Activated CD4-positive, alpha-beta T cell treated with anti-CD3 and anti-CD28 coated beads, Interleukin-2, amount 50 U/mL, for 4 hours (primary cell): ENCODE results near the gene CXXC5.
"Not testable (repeated sequence)": the region's sequence is repeated elsewhere in the genome, so short reads cannot be mapped to it uniquely, and the experiment has no call there.

ENCODE experiments used
- DNase-seq, 2 experiments: peaks; one replicate each; pipeline ENCODE4 v3.0.0-alpha.2; 2020

CXXC5 gene

DNA sequence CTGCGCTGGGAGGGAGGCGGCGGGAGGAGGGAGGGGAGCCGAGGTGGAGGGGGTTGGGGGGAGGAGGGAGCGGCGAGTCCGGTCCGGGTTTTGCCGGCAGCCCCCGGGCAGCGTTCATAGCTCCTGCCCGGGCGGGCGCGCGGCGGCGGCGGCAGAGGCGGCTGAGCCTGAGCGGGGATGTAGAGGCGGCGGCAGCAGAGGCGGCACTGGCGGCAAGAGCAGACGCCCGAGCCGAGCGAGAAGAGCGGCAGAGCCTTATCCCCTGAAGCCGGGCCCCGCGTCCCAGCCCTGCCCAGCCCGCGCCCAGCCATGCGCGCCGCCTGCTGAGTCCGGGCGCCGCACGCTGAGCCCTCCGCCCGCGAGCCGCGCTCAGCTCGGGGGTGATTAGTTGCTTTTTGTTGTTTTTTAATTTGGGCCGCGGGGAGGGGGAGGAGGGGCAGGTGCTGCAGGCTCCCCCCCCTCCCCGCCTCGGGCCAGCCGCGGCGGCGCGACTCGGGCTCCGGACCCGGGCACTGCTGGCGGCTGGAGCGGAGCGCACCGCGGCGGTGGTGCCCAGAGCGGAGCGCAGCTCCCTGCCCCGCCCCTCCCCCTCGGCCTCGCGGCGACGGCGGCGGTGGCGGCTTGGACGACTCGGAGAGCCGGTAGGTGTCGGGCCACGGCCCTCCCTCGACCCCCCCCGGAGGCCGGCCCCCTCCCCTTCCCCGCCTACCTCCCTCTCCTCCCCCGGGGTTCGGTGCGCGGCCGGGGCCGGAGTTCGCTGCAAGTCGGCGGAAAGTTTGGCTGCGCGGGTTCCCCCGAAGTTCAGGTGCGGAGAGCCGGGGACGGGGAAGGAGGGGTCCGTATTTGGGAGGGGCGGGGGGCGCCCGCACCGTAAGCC is at the start of gene CXXC5:
Gene CXXC5 (plus strand): TSS at position 145 of the 877 bp plus-strand sequence. CDS start 32,175 bp downstream, outside the sequence.
- peak; percentile 30 to 37 for DNase-seq

DNA sequence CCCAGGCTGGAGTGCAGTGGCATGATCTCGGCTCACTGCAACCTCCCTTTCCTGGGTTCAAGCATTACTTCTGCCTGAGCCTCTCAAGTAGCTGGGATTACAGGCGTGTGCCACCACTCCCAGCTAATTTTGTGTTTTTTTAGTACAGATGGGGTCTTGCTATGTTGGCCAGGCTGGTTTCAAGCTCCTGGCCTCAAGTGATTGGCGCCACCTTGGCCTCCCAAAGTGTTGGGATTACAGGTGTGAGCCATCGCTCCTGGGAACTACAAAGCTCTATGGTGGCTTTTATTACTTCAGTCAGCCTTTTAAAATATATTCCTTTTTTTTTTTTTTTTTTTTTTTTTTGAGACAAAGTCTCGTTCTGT is 49.6 kb upstream of the CXXC5 start:
- not testable (repeated sequence) for DNase-seq

DNA sequence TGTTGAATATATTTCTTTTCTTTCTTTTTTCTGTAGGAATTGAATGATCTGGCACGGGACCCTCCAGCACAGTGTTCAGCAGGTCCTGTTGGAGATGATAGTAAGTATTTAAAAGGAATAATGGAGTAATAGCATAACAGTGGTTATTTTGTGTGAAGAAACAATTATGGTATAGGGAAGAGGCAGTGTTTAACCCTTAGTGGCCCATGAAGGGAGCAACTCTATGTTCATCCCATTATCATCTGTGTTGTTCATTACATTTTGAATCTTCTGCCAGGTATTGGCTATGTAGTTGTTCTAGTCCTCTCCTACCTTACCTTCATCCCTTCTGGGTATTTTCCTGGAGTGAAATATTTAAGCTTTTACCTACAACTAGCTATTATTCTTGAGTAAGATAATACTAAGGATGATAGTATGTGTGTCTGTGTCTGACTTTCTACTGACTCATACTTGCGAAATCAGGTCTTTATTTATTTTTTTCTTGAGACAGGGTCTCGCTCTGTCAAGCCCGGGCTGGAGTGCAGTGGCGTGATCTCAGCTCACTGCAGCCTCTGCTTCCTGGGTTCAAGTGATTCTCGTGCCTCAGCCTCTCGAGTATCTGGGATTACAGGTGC is 47.7 kb upstream of the CXXC5 start:
- DNase-seq = no peak

DNA sequence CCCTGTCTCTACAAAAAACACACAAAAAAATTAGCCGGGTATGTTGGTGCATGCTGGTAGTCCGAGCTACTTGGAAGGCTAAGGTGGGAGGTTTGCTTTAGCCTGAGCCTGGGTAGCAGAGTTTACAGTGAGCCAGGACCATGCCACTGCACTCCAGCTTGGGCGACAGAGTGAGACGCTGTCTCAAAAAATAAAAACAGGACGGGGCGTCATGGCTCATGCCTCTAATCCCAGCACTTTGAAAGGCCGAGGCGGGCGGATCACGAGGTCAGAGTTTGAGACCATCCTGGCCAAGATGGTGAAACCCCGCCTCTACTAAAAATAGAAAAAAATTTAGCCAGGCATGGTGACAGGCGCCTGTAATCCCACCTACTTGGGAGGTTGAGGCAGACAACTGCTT is 46.7 kb upstream of the CXXC5 start:
- DNase-seq = no peak

DNA sequence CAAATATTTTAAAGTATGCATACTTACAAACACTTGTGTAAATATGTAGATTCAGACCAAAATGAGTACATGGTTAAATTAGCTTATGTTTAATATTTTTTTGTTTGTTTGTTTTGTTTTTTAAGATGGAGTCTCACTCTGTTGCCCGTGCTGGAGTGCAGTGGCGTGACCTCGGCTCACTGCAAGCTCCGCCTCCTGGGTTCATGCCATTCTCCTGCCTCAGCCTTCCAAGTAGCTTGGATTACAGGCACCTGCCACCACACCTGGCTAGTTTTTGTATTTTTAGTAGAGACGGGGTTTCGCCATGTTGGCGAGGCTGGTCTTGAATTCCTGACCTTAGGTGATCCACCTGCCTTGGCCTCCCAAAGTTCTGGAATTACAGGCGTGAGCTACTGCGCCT is 46.2 kb upstream of the CXXC5 start:
- not testable (repeated sequence) for DNase-seq

DNA sequence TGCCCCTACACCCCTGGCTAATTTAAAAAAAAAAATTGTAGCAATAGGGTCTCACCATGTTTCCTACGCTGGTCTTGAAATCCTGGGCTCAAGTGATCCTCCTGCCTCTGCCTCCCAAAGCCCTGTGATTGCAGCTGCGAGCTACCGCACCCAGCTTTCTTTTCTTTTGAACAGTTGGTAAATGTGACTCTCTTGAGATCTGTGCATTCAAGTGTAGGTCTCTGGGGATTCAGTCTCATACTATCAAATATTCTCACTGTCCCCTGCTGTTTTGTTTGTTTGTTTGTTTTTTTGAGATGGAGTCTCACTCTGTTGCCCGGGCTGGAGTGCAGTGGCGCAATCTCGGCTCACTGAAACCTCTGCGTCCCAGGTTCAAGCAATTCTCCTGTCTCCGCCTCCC is 42.3 kb upstream of the CXXC5 start:
- no peak for DNase-seq

DNA sequence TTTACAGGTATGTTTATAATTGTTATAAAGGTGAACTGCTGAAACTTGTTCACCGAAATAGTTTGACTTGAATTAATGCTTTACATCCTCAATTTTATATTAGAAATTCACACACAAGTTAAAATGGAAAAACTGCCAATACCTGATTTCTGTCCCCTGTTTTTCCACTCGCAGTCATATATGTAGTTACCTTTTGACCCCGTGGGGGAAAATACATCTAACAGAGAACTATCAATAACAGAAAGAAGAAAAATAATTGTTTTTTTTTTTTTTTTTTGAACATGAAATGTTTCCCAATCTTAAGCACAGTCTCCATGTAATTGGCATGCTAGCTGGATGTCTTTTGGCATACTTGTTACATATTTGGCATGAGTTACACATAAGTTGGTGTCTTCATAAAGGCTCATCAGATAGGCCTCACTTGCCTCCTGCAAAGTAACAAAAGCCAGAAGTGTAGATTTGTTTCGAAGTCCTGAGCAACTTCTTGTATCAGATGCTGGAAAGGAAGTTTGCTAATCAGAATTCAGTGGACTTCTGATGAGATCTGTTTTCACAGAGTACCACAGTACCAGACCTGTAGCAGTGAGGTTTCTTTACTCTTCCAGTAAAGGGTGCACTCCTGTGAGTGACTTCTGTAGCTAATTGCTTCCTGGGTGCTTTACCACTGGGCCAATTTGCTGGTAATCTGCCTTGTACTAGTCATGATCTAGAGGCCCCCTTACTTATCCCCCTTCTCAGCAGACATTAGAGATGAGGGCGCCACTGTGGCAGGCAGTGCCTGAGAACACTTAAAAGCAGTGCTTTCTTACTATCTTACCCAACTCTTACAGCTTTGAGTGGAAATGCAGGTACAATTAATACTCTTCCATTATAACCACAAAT is 36.2 kb upstream of the CXXC5 start:
- DNase-seq = no peak

DNA sequence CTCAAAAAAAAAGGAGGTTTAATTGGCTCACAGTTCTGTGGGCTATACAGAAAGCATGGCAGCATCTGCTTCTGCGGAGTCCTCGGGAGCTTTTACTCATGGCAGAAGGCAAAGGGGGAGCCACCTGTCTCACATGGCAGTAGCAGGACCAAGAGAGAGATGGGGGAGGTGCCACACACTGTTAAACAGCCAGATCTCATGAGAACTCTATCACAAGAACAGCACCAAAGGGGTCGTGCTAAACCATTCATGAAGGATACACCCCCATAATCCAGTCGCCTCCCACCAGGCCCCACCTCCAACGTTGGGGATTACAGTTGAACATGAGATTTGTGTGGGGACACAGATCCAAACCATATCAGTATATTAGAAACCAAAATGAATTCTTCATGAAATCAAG is 28.3 kb upstream of the CXXC5 start:
- no peak for DNase-seq

DNA sequence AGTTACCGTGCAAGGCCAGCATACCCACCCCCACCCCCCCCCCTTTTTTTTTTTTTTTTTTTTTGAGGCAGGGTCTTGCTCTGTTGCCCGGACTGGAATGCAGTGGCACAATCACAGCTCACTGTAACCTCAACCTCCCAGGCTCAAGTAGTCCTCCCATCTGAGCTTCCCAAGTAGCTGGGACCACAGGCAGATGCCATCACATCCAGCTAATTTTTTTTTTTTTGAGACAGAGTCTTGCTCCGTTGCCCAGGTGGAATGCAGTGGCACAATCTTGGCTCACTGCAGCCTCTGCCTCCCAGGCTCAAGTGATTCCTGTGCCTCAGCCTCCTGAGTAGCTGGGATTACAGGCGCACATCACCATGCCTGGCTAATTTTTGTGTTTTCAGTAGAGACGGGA is 22.8 kb upstream of the CXXC5 start:
- DNase-seq = not testable (repeated sequence)

DNA sequence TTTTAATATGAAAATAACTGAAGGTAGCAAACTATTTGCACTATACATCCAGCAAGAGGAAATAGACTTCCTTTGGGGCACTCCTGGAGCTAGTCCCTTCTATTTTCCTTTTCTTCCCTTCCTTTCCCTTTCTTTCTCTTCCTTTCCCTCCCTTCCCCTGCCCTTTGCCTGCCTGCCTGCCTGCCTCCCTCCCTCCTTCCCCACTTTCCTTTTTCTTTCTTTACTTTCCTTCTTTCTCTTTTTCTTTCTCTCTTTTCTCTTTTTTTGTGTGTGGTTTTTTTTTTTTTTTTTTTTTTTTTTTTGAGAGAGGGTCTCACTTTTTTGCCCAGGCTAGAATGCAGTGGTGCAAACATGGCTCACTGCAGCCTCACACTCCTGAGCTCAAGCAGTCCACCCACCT is 17.3 kb upstream of the CXXC5 start:
- no peak for DNase-seq

DNA sequence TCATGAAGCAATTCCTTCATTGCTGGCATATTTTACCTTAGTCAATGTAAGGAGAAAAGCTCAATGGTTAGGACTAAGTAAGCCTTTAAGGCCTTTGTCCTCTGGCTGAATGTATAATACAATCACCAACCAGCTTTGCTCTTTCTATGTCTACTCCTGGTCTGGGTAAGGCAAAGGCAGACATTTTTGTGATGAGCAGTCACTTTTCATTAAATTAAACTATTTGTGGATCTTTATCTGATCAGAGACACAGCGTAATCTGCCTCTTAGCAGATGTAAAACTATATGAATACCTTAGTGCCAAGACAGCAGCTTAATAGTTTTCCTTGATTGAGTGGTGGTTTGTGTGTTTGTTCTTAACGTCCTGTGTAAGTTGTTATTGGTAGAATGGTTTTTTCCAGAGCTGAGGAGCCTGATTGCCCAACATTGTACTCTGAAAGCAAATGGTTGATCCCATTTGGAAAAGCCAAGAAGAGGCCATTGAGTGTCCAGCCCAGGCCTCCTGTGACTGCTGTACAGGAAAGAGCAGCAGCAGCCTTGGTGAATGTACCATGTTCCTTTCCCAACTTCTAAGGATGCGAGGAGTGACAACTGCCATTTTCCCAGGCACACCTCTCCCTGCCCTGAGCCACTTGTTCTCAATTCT is 16.5 kb upstream of the CXXC5 start:
- DNase-seq = no peak

DNA sequence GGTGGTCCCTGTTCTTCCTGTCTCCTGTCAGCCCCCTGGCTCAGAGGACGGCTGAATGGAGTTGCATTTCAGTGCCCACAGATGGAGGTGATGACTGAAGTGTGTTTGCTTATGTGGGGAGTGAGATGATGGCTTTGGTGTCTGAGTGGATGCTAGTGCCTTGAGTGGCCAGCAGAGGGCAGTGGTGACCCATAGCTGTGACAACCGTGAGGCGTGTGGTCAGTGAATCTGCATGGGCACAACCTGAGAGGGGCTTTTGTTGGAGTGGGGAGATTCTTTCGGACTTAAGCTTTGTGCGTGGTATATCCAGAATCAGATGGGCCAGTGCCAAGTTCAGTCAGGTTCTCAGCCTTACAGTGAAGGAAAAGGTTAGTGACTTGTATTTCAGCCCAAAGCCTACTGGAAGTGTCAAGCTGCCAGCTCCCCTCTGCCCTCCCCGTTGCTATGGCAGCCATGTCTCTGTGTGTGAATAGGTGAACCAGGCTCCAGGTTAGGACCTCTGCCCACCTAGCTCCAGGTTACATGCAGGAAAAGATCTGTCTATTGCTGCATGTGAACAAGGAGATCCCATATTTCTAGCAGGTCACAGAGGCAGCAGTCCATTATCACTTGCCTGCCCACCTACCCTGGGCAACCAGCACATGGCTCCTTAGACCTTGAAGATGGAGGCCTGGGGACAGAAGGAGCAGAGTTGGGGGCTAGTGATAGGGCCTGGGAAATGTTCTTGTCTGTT is 14.7 kb upstream of the CXXC5 start:
- peak; percentile 46 to 58 for DNase-seq

DNA sequence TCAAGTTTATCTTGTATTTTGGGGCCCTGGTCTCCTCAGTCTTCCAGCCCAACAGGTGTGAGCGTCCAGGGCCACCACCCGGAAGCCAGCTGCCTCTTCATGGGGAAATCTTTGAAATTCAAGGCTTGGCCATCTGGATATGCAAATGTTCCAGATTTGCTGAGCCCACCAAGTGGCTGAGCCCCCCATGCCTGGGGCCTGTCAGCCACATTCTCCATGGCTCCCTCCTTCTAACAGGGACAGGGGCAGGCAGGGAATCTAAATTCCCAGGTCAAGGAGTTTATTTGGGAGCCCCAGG is 14.2 kb upstream of the CXXC5 start:
- DNase-seq = no peak

DNA sequence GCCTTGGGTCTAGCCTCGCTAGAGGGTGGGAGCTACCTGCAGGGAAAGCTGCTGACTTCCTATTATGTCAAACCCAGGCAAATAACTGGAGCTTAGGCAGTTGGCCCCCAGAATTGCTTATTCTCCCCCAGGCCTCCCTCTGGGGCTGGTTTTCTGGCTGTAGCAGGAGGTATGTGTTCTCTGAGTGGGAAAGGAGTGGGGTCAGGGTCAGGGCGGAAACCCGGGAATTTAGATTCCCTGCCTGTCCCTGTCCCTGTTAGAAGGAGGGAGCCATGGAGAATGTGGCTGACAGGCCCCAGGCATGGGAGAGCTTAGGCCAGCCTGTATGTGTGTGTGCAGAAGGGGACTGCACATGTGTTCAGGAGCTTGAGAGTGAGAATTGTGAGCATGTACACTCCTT is 13.6 kb upstream of the CXXC5 start:
- DNase-seq = no peak

DNA sequence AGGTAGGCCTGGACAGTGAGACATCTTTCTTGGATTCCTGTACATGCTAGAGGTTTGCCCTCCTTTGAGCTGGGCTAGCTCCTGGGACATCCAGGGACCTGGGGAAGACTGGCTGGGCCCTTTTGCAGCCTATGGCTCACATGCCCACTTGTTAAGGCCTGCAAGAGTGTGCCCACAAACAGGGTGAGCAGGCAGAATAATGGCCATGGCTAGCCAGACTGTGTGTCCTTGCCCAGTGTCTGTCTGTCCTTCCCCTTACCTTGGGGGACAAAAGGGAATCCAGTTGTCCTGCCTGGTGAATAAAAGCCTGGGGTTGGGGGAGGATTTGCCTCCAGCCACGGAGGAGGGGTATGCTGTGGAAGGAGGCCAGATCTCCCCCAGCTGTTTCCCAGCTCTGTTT is 13.0 kb upstream of the CXXC5 start:
- DNase-seq = no peak

DNA sequence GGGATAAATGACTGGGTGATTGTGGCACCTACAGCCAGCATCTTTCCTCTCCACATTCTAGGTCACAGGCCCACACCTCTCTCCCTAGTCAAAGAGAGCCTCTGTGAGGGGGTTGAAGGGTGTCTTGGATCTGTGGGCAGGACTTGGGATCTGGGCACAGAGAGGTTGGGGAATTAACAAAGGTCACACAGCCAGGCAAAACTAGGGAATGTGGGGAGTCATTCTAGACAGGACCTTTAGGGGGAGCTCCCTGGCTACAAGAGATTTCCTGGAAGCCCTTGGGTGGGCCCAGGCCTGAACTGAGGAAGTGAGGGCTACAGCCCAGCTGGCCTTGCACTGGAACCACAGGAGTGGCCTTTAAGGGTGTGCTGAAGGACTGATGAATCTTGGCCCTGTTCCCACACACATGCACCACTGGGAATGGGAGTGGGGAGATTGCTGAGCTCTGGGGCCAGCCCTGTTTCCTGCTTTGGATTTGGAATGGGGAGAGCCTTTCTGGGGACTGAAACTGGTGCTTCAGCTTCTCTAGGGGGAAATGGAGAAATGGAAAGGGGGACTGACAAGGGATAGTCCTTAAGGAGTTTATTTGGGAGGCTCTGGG is 12.4 kb upstream of the CXXC5 start:
- no peak for DNase-seq

DNA sequence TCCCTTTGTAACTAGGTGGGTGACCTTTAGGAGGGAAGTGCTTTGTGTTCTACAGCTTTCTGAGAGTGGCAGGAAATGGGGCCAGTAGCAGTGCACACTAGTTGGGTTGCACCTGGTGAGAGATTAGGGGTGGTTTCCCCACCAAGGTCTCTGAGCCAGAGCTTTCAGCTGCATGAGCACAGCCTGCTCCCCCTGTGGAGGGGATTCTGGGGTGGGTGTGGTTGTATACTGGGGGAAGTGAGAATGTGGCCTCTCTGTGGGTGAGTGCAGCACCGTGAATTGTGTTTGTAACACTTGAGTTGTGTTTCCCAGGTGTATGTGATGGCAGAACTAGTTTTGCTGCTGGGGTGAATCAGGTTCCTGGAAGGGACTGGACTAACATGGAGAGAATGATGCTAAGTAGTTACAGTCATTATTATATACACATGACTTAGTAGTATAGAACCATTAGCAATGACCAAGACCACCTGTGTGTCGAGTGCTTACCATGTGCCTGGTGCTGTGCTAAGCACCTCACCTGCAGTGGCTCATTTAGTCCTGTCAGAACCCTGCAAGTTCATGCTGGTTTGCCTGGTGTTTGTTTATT is 11.8 kb upstream of the CXXC5 start:
- DNase-seq = peak in 1 of 2 experiments; percentile 18

DNA sequence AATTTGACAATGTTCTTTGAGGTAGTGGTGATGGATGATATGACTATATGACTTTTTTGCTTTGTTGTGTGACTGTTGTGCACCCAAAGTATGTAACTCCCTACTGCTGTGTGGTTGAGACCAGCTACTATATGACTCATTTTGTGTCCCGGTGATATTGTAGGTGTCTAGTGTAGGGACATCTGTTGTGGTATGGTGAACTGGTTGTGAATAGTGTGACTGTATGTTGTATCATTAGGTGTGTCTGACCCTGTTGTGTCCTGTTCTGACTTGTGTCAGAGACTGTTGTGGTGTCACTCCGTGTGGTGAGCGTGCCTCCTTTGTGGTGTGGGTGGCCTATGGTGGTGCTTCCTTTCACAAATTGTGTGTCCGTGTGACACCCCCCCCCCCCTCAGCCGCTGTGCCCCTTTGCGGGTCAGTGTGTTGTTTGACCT is 11.2 kb upstream of the CXXC5 start:
- no peak for DNase-seq

DNA sequence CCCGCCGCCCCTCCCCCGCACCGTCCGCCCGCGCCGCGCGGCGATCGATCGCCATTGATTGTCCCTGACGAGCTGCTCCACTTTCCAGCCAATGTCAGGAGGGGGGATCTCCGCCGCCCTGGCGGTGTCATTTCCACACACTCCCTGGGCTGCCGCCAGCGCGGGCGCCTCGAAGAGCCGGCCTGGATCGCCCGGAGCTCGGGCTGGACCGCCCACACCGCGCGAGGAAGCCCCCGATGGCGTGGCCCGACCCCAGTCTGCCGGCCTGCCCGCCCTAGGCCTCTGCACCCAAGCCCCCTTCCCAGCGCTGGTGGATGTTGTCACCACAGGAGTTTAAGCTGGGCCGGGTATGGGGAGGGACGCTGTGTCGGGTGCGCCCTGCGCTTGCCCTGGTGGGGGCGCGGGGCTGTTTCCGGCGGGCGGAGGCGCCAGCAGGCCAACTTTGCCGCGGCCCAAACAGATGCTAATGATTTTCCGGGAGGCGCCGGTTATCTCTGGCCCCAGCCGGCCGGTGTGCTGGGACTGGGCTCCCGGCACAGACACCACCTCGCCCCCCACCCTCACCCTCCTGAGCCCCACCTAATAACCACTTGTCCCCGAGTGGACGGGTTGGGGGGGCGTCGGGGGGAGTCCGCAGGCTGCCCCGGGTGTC is 10.6 kb upstream of the CXXC5 start:
- DNase-seq = peak in 1 of 2 experiments; percentile 20

DNA sequence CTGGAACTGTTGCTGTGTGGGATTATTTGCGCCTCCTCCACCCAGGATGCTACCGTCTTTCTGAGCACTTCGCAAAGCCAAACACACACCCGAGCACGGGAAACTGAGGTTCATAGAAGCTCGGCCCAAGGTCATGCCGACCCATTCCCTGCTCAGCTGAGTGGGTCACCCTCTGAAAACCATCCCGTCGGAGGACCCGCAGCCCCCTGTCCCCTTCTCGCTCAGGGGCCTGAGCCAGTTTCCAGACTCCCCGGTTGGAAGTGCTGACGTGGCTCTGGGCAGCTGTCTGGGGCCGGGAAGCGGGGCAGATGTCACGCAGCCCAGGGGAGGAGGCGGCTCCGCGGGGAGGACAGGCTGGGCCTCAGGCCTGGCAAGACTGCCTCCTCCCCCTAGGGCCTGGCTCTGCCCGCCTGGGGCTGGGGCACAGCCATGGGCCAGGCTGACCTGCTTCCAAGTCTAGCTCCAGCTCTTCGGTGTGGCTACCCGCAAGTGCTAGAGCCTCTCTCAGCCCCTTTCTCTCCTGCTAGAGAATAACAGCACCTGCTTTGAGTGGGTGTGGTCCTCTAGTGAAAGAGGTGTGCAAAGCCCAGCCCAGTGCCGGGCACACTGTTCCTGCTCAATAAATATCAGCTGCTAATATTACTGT is 9.9 kb upstream of the CXXC5 start:
- DNase-seq = no peak
